K562 (cell line): Measurements from ENCODE around the gene BGLAP. TPM values are rescaled to one million over a fixed set of nuclear protein-coding genes. Genes with fewer than 3 reads are reported as not detected.

Experiments used
- ATF4 ChIP-seq: fragments of 450-650 bp; formaldehyde crosslinking; IDR thresholded peaks from 2 replicates; pipeline ENCODE4 v1.4.0; 2022; ENCODE audit warnings: mild to moderate bottlenecking, moderate library complexity
- CTBP1 ChIP-seq: fragments of 450-650 bp; IDR thresholded peaks from 2 replicates; pipeline ENCODE4 v1.6.1; 2016; ENCODE audit warnings: borderline replicate concordance
- E2F4 ChIP-seq: sonication (generic); formaldehyde crosslinking; IDR thresholded peaks from 2 replicates; pipeline ENCODE4 v1.8.0; 2022; ENCODE audit warnings: mild to moderate bottlenecking, low read depth, missing genetic modification reagents
- EHMT2 ChIP-seq: fragments of 450-650 bp; IDR thresholded peaks from 2 replicates; pipeline ENCODE4 v1.6.1; 2018; ENCODE audit warnings: antibody characterized with exemption
- HNRNPK ChIP-seq: fragments of 200-400 bp; formaldehyde crosslinking; IDR thresholded peaks from one replicate; pipeline ENCODE4 v1.6.1; 2018; ENCODE audit warnings: mild to moderate bottlenecking, low read depth, low read length; ENCODE audit not compliant: poor library complexity, severe bottlenecking
- IRF9 ChIP-seq: fragments of 450-650 bp; IDR thresholded peaks from 2 replicates; pipeline ENCODE4 v1.6.1; 2016; ENCODE audit warnings: missing biosample characterization, missing genetic modification characterization
- MAZ ChIP-seq, 2 experiments: fragments of 450-650 bp in 1 of 2; sonication (generic) in 1 of 2; formaldehyde crosslinking; IDR thresholded peaks in 1 of 2; conservative IDR thresholded peaks in 1 of 2; 2 replicates each; pipeline versions ENCODE4 v1.4.0 to v1.5.0; 2020; ENCODE audit warnings: mild to moderate bottlenecking in 1 of 2, missing genetic modification reagents in 1 of 2
- NR2C2 ChIP-seq, 2 experiments: fragments of 200-800 bp in 1 of 2; sonication (Bioruptor generic) in 1 of 2; sonication (generic) in 1 of 2; formaldehyde crosslinking in 1 of 2; IDR thresholded peaks; 2 replicates each; pipeline versions ENCODE4 v1.6.1 to v1.8.0; 2016 to 2022; ENCODE audit warnings: mild to moderate bottlenecking in 1 of 2, missing compliant biosample characterization in 1 of 2, missing genetic modification characterization in 1 of 2, missing genetic modification reagents in 1 of 2
- SIN3A ChIP-seq, 2 experiments: fragments of 150-350 bp in 1 of 2; IDR thresholded peaks; 2 replicates each; pipeline ENCODE4 v1.6.1; 2011 to 2016; ENCODE audit warnings: borderline replicate concordance in 2 of 2, low read depth in 2 of 2, low read length in 2 of 2, mild to moderate bottlenecking in 2 of 2, moderate library complexity in 2 of 2; ENCODE audit not compliant: control insufficient read depth in 1 of 2
- SIN3B ChIP-seq: fragments of 450-650 bp; IDR thresholded peaks from 2 replicates; pipeline ENCODE4 v1.6.1; 2017; ENCODE audit warnings: low read depth, mild to moderate bottlenecking, moderate library complexity
- SMAD1 ChIP-seq: fragments of 150-350 bp; IDR thresholded peaks from 2 replicates; pipeline ENCODE4 v1.6.1; 2014; ENCODE audit warnings: low read length, low read depth; ENCODE audit not compliant: partially characterized antibody
- SMAD4 ChIP-seq: fragments of 250-450 bp; sonication (Bioruptor Pico); conservative IDR thresholded peaks from 2 replicates; pipeline ENCODE4 v1.8.0; 2021; ENCODE audit warnings: inconsistent platforms, mild to moderate bottlenecking, moderate library complexity
- SNRNP70 ChIP-seq: fragments of 200-400 bp; formaldehyde crosslinking; optimal IDR thresholded peaks from 2 replicates; pipeline ENCODE3; 2017; ENCODE audit warnings: low read depth, low read length
- ZEB2 ChIP-seq: fragments of 450-650 bp; IDR thresholded peaks from 2 replicates; pipeline ENCODE4 v1.6.1; 2016
- ZNF445 ChIP-seq: fragments of 250-450 bp; sonication (Bioruptor Pico); IDR thresholded peaks from 2 replicates; pipeline ENCODE4 v1.4.0; 2020; ENCODE audit warnings: low read depth, mild to moderate bottlenecking, moderate library complexity
- ZNF511 ChIP-seq: sonication (generic); formaldehyde crosslinking; IDR thresholded peaks from 2 replicates; pipeline ENCODE4 v1.8.0; 2022; ENCODE audit warnings: mild to moderate bottlenecking, missing genetic modification reagents
- ZNF830 ChIP-seq: fragments of 250-450 bp; sonication (Bioruptor Pico); IDR thresholded peaks from 2 replicates; pipeline ENCODE4 v1.5.0; 2021; ENCODE audit warnings: mild to moderate bottlenecking
- polyA plus RNA-seq, 8 experiments: library from polyadenylated mRNA; depleted of rRNA in 4 of 8; stranded (reverse) in 5 of 8; unstranded in 3 of 8; fragments of >200 nt; fragmentation: Nextera tagmentation in 2 of 8; fragmentation: Illumina TruSeq in 1 of 8; extraction: Ambion mirVana in 2 of 8; extraction: Trizol in 1 of 8; gene quantifications; 2 replicates each; pipeline versions ENCODE4 v1.2.1 to v1.2.3, GENCODE V29; 2011 to 2014; ENCODE audit warnings: inconsistent platforms in 1 of 8, missing spikeins in 1 of 8
- total RNA-seq, 7 experiments: library from RNA; depleted of rRNA in 6 of 7; stranded (reverse); fragments of >200 nt in 6 of 7; fragmentation: Illumina TruSeq in 2 of 7; extraction: Trizol in 2 of 7; gene quantifications; 2 replicates each; pipeline versions ENCODE4 v1.2.1 to v1.2.3, GENCODE V29; 2011 to 2021; ENCODE audit warnings: low replicate concordance in 1 of 7

Gene BGLAP
- total and polyA plus RNA-seq, 9 of the 15 experiments (the other 6 are each of a cell fraction or from before 2014, with no cell fraction given) = 0.15 to 1.4 (median 0.28) TPM; not detected in 3

- peak; percentile 66 for TF ChIP-seq SMAD4 (CRISPR knock-in tag)
- peak; percentile 68; the same call in 1 of the 2 replicates for TF ChIP-seq E2F4 (CRISPR knock-in tag)
- TF ChIP-seq ZNF445 (CRISPR knock-in tag) = no peak
- peak; percentile 74 to 78; a peak in 2 of 4 replicates for TF ChIP-seq SIN3A (IDR thresholded peaks at IDR 0.05; ENCODE audit: borderline replicate concordance in 2 of 2, control insufficient read depth in 1 of 2, low read depth in 2 of 2, low read length in 2 of 2)
- no peak for TF ChIP-seq SNRNP70
- no peak for TF ChIP-seq ATF4 (CRISPR knock-in tag)
- peak; percentile 89 for TF ChIP-seq NR2C2 (CRISPR knock-in tag; IDR thresholded peaks at IDR 0.05)
- peak; percentile 83 for TF ChIP-seq NR2C2 (tag; IDR thresholded peaks at IDR 0.05)
- no peak for TF ChIP-seq IRF9 (tag)
- TF ChIP-seq SIN3B = peak; percentile 90
- no peak for TF ChIP-seq ZEB2
- peak; percentile 54; the same call in 1 of the 2 replicates for TF ChIP-seq CTBP1
- no peak for TF ChIP-seq HNRNPK
- no peak for TF ChIP-seq ZNF830 (CRISPR knock-in tag)
- TF ChIP-seq EHMT2 = no peak
- peak; percentile 70; the same call in 1 of the 2 replicates for TF ChIP-seq ZNF511 (CRISPR knock-in tag)
- TF ChIP-seq SMAD1 = peak; percentile 51
- peak; percentile 84 to 92 for TF ChIP-seq MAZ (CRISPR knock-in tag; conservative IDR thresholded peaks at IDR 0.05 in 1 of 2, IDR thresholded peaks at IDR 0.05 in 1 of 2)
- TF ChIP-seq, all 486 proteins: peak for 161
These were observed 40.7 kb downstream of the BGLAP start, which contains the start of gene SMG5 (continued) for GRCh38 chr1:156282479-156283222.
